Measurements from ENCODE around the gene CABP7.

CABP7 gene

DNA sequence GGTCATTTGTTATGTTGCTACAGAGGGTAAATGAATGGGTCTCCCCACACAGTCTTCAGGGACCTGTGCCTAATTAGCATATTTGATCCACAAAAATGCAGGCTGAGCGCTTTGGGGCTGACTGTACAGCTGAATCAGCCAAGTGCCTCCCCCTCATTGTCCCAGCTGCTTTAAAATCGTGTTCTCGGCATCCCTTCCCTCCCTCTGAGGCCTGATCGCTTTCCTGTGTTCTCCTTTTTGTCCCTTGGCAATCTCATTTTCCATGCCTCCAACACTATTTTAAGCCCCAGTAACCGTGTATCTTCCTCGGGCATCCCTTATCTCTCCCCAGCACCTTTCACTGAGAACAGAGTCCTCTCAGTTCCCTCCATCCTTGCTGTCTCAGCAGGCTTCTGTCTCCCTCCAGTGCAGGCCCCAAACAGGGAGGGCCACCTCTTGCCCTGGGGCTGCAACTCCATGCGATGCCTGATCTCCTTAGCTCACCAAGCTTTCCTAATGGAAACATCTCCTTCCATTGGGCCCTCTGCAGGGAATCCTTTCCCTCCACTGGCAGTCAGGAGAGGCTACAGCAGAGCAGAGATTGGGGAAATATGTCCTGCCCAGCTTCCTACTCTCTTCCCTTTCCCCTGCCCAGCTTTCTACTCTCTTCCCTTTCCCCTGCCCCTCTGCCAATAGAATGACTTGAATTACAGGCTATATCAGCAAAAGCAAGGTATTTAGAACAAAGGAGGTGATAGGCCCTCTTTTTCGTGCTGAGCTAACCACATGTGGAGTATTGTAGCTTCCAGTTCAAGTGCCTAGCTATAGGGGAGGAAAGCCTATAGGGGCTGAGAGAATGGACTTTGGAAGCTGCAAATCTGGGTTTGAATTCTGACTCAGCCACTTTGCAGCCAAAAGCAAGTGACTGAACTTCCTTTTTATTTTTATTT lies 61.2 kb downstream of the CABP7 start:
- no peak for DNase-seq
